Esophagus mucosa (tissue), 1 donor: ENCODE results near the gene GCG. TPM values are rescaled to one million over a fixed set of nuclear protein-coding genes. Genes with fewer than 3 reads are reported as not detected.

Source experiments
- ATAC-seq: fragments of 200-7000 bp; cut with Tn5 transposase; one replicate; pipeline ENCODE4 v1.9.1; 2020
- total RNA-seq: library from RNA; stranded (reverse); gene quantifications from one replicate; pipeline ENCODE4 v1.2.4, GENCODE V29; 2023
- donor health status: DM: yes; HTN: yes; CAD: no.

The GCG gene
- total RNA-seq, 1 donor from 2014 or later, result not detected

GRCh38 chr2:162099836-162100235, 52.2 kb downstream of the GCG start:
- no peak for ATAC-seq

Other genes with a start within 250 kb of the GCG start
- 0.56 TPM for gene DPP4, start 78.0 kb downstream of the GCG start, total RNA-seq
- gene FAP, start 91.2 kb upstream of the GCG start, total RNA-seq, result 1.3 TPM
- 10.3 TPM for gene IFIH1, start 166.4 kb upstream of the GCG start, total RNA-seq
- 7.1 TPM for gene GCA, start 191.9 kb upstream of the GCG start, total RNA-seq